Smooth muscle cell (in vitro differentiated cells): ENCODE results near the gene GPR107. TPM values are rescaled to one million over a fixed set of nuclear protein-coding genes. Genes with fewer than 3 reads are reported as not detected.

Experiments
- DNase-seq: peaks from one replicate; lab custom pipeline; 2025; ENCODE audit not compliant: unreplicated experiment; lab: John Stamatoyannopoulos, UW
- H2AFZ ChIP-seq: fragments of 200-600 bp; sonication (generic); 2 replicates; pipeline ENCODE4 v1.6.0; 2016; ENCODE audit warnings: antibody characterized with exemption, low read depth, mild to moderate bottlenecking
- H3F3A ChIP-seq: fragments of 200-600 bp; sonication (generic); 2 replicates; pipeline ENCODE4 v1.6.0; 2017; ENCODE audit warnings: antibody characterized with exemption, low read depth
- H3K27ac ChIP-seq: fragments of 200-600 bp; sonication (generic); 2 replicates; pipeline ENCODE4 v1.5.1; 2016; ENCODE audit warnings: low read depth, mild to moderate bottlenecking
- H3K27me3 ChIP-seq: fragments of 200-600 bp; sonication (generic); 2 replicates; pipeline ENCODE4 v1.6.1; 2016; ENCODE audit warnings: low read depth, mild to moderate bottlenecking
- H3K36me3 ChIP-seq: fragments of 200-600 bp; sonication (generic); 2 replicates; pipeline ENCODE4 v1.5.1; 2016; ENCODE audit warnings: low read depth
- H3K4me1 ChIP-seq: fragments of 200-600 bp; sonication (generic); 2 replicates; pipeline ENCODE4 v1.5.1; 2016; ENCODE audit warnings: low read depth
- H3K4me2 ChIP-seq: fragments of 200-600 bp; sonication (generic); 2 replicates; pipeline ENCODE4 v1.6.0; 2016; ENCODE audit warnings: mild to moderate bottlenecking
- H3K4me3 ChIP-seq: fragments of 200-600 bp; sonication (generic); 2 replicates; pipeline ENCODE4 v1.5.1; 2016; ENCODE audit warnings: mild to moderate bottlenecking
- H3K79me2 ChIP-seq: fragments of 200-600 bp; sonication (generic); 2 replicates; pipeline ENCODE4 v1.6.0; 2016; ENCODE audit warnings: low read depth, mild to moderate bottlenecking
- H3K9ac ChIP-seq: fragments of 200-600 bp; sonication (generic); 2 replicates; pipeline ENCODE4 v1.6.0; 2016; ENCODE audit warnings: low read depth
- H3K9me3 ChIP-seq: fragments of 200-600 bp; sonication (generic); replicated peaks from 2 replicates; pipeline ENCODE4 v1.5.1; 2016; ENCODE audit warnings: low read depth
- H4K20me1 ChIP-seq: fragments of 200-600 bp; sonication (generic); 2 replicates; pipeline ENCODE4 v1.6.0; 2016; ENCODE audit warnings: low read depth
- CTCF ChIP-seq: fragments of 200-600 bp; sonication (generic); IDR thresholded peaks from 2 replicates; pipeline ENCODE4 v1.5.1; 2017; ENCODE audit warnings: borderline replicate concordance, mild to moderate bottlenecking, antibody characterized with exemption; ENCODE audit not compliant: insufficient read depth, poor library complexity, severe bottlenecking
- WGBS: methylation state at CpG from one replicate; pipeline ENCODE4 v1.1.7; 2016; ENCODE audit warnings: low lambda C conversion rate; 5-methylcytosine and 5-hydroxymethylcytosine counted together
- polyA plus RNA-seq: library from polyadenylated mRNA; unstranded; fragments of >200 nt; fragmentation: Nextera tagmentation; extraction: Ambion mirVana; gene quantifications from 2 replicates; pipeline ENCODE4 v1.2.1, GENCODE V29; 2016
- small RNA-seq: library from RNA; depleted of rRNA; stranded (forward); fragments of <200 nt; gene quantifications from one replicate; pipeline ENCODE3, GENCODE V24; 2014
- total RNA-seq: library from RNA; depleted of rRNA; stranded (reverse); fragments of >200 nt; gene quantifications from 2 replicates; pipeline ENCODE4 v1.2.3, GENCODE V29; 2014

GPR107 gene
- total and polyA plus RNA-seq, 2 experiments from 2014 or later, result 16.2 to 42.7 TPM

- H2AFZ ChIP-seq, result no peak overlapping the region
- H3K27ac ChIP-seq, result peak overlapping the region; percentile 81
- peaks cover 98% of the 10 kb centered on the region for H4K20me1 ChIP-seq
These were observed 133.3 kb downstream of the GPR107 start for GRCh38 chr9:130186839-130187522.

GRCh38 chr9:130187523-130187846 lies 133.8 kb downstream of the GPR107 start:
- TF ChIP-seq CTCF, result no peak
- Histone ChIP-seq H3K36me3 (no peaks in the 10 kb centered on the region), H3K79me2 (peaks cover 87% of the 10 kb centered on the region), H3K9me3 (no peaks in the 10 kb centered on the region), H3K27me3 (no peaks in the 10 kb centered on the region), H3K27ac (no peak overlapping the region), H3K4me3 (no peak overlapping the region), H3F3A (peaks cover 35% of the 10 kb centered on the region), H2AFZ (no peak overlapping the region), H3K4me1 (peaks cover 40% of the 10 kb centered on the region), H4K20me1 (peaks cover 98% of the 10 kb centered on the region), H3K4me2 (peak overlapping the region; percentile 82), H3K9ac (no peak overlapping the region)
- WGBS, result 69% methylated on average over 9 of the region's 9 CpGs
- no peak for DNase-seq

More at GRCh38 chr9:130186839-130187522, 133.3 kb downstream of the GPR107 start:
- Histone ChIP-seq H3K4me1 (peaks cover 40% of the 10 kb centered on the region), H3K4me3 (peak overlapping the region; percentile 32), H3K36me3 (no peaks in the 10 kb centered on the region), H3K4me2 (peak overlapping the region; percentile 82), H3K79me2 (peaks cover 84% of the 10 kb centered on the region), H3F3A (peaks cover 40% of the 10 kb centered on the region), H3K9me3 (no peaks in the 10 kb centered on the region), H3K9ac (peak overlapping the region; percentile 47), H3K27me3 (no peaks in the 10 kb centered on the region)
- TF ChIP-seq CTCF, result no peak
- DNase-seq, result peak; percentile 33
- WGBS, result 45% methylated on average over 24 of the region's 25 CpGs

GRCh38 chr9:130188860-130189481 lies 135.3 kb downstream of the GPR107 start:
- Histone ChIP-seq H3K9me3 (no peaks in the 10 kb centered on the region), H3F3A (peaks cover 25% of the 10 kb centered on the region), H3K79me2 (peaks cover 100% of the 10 kb centered on the region), H3K27ac (no peak overlapping the region), H3K36me3 (no peaks in the 10 kb centered on the region), H4K20me1 (peaks cover 98% of the 10 kb centered on the region), H3K4me3 (no peak overlapping the region), H2AFZ (no peak overlapping the region), H3K4me2 (no peak overlapping the region), H3K4me1 (peaks cover 44% of the 10 kb centered on the region), H3K27me3 (no peaks in the 10 kb centered on the region), H3K9ac (no peak overlapping the region)
- TF ChIP-seq CTCF, result no peak
- WGBS, result 91% methylated on average over 7 of the region's 7 CpGs
- DNase-seq, result no peak

Small RNA genes lying within 50 kb of the gene (small RNA-seq; reads per million reads assigned to genes)
- gene RF00019, result not detected

Other genes starting within 250 kb of the GPR107 start
- 38.8 and 46.1 TPM in 2 replicates for gene TOR1A, start 229.8 kb upstream of the GPR107 start, total RNA-seq
- gene TOR1A, start 229.8 kb upstream of the GPR107 start, polyA plus RNA-seq, result 38.5 and 43.1 TPM in 2 replicates
- gene C9orf78, start 218.6 kb upstream of the GPR107 start, total RNA-seq, result 38.0 and 42.3 TPM in 2 replicates
- gene C9orf78, start 218.6 kb upstream of the GPR107 start, polyA plus RNA-seq, result 53.8 and 78.0 TPM in 2 replicates
- gene USP20, start 218.4 kb upstream of the GPR107 start, total RNA-seq, result 14.6 and 22.3 TPM in 2 replicates
- gene USP20, start 218.4 kb upstream of the GPR107 start, polyA plus RNA-seq, result 29.7 and 35.7 TPM in 2 replicates
- 17.2 and 23.8 TPM in 2 replicates for gene FNBP1, start 10.7 kb upstream of the GPR107 start, total RNA-seq
- gene FNBP1, start 10.7 kb upstream of the GPR107 start, polyA plus RNA-seq, result 17.1 and 25.4 TPM in 2 replicates
- 28.0 and 39.8 TPM in 2 replicates for gene NCS1, start 118.5 kb downstream of the GPR107 start, total RNA-seq
- 49.7 and 59.3 TPM in 2 replicates for gene NCS1, start 118.5 kb downstream of the GPR107 start, polyA plus RNA-seq
- gene HMCN2, start 211.9 kb downstream of the GPR107 start, total RNA-seq, result under 0.01 and 1.3 TPM in 2 replicates
- 0.43 TPM in 1 of 2 replicates, not detected in the other for gene HMCN2, start 211.9 kb downstream of the GPR107 start, polyA plus RNA-seq